ENCODE results near the gene MED15.
A peak's percentile ranks its signal among the peaks of the same experiment; 100 is the strongest.
"Not testable (repeated sequence)": the region's sequence is repeated elsewhere in the genome, so short reads cannot be mapped to it uniquely, and the experiment has no call there.

The MED15 gene

GRCh38 chr22:20484948-20485683 lies 22.3 kb upstream of the MED15 start:
- no peak for DNase-seq

- no peak for DNase-seq
Observed at GRCh38 chr22:20486229-20486628, 21.2 kb upstream of the MED15 start.

GRCh38 chr22:20487715-20488114 lies 19.7 kb upstream of the MED15 start:
- no peak for DNase-seq

GRCh38 chr22:20488946-20489345 lies 18.5 kb upstream of the MED15 start:
- no peak for DNase-seq

GRCh38 chr22:20490183-20490940 lies 17.0 kb upstream of the MED15 start:
- no peak for DNase-seq

GRCh38 chr22:20490941-20491307 lies 16.5 kb upstream of the MED15 start:
- DNase-seq = no peak

GRCh38 chr22:20491346-20491745 lies 16.1 kb upstream of the MED15 start:
- no peak for DNase-seq

GRCh38 chr22:20494978-20495860 lies 12.2 kb upstream of the MED15 start, which contains the start of gene KLHL22:
TSS of gene KLHL22 (minus strand) at chr22:20495795. CDS start at chr22:20489211, 6,584 bp downstream.
- peak; percentile 14 to 20 for DNase-seq

GRCh38 chr22:20495861-20496681 lies 11.3 kb upstream of the MED15 start:
- DNase-seq = peak; percentile 87 to 91

GRCh38 chr22:20497426-20497825 lies 10.0 kb upstream of the MED15 start:
- no peak for DNase-seq

GRCh38 chr22:20498913-20499312 lies 8.5 kb upstream of the MED15 start:
- DNase-seq = no peak

- no peak for DNase-seq
Observed at GRCh38 chr22:20499769-20500168, 7.6 kb upstream of the MED15 start.

GRCh38 chr22:20503816-20504215 lies 3.6 kb upstream of the MED15 start:
- no peak for DNase-seq

- not testable (repeated sequence) for DNase-seq
Observed at GRCh38 chr22:20504293-20504922, 3.0 kb upstream of the MED15 start.

GRCh38 chr22:20506543-20507252 lies 712 bp upstream of the MED15 start:
- DNase-seq = no peak

GRCh38 chr22:20508067-20508755 lies 801 bp downstream of the MED15 start:
- not testable (repeated sequence) for DNase-seq

GRCh38 chr22:20508815-20509271 lies 1.4 kb downstream of the MED15 start:
- DNase-seq = no peak

- DNase-seq = peak; percentile 62 to 64
Observed at GRCh38 chr22:20509344-20510047, 2.1 kb downstream of the MED15 start.

- DNase-seq = no peak
Observed at GRCh38 chr22:20510811-20511577, 3.6 kb downstream of the MED15 start.
